ENCODE measurements around the gene CD44. TPM values are rescaled to one million over a fixed set of nuclear protein-coding genes. Genes with fewer than 3 reads are reported as not detected.

CD44 gene
- total and polyA plus RNA-seq, 10 of the 15 experiments (the other 5 are each of a cell fraction or from before 2014, with no cell fraction given): 57.1 to 293 (median 120) TPM

GRCh38 chr11:35144136-35144741 is 5.3 kb downstream of the CD44 start (continued):
- TF ChIP-seq REST (IDR thresholded peaks at IDR 0.05; ENCODE audit: low read depth, low read length) (no peak), SKIL (IDR thresholded peaks at IDR 0.05; ENCODE audit: low read depth, poor library complexity, severe bottlenecking) (peak; percentile 84), POLR2A (IDR thresholded peaks at IDR 0.05; ENCODE audit: low read depth, low read length) (0 out of 2 replicates have a peak, but pooled peaks have one; percentile 52), MEF2A (IDR thresholded peaks at IDR 0.05; ENCODE audit: insufficient read depth, low read depth, low read length) (0 out of 2 replicates have a peak, but pooled peaks have one; percentile 53), ESRRA (IDR thresholded peaks at IDR 0.05; ENCODE audit: low read length) (no peak), NR2C1 (IDR thresholded peaks at IDR 0.05) (no peak), CREM (IDR thresholded peaks at IDR 0.05; ENCODE audit: low read depth) (peak; percentile 88), EED (IDR thresholded peaks at IDR 0.05; ENCODE audit: low read depth) (peak; percentile 95), SUZ12 (IDR thresholded peaks at IDR 0.05; ENCODE audit: unreplicated experiment) (no peak), HDAC6 (IDR thresholded peaks at IDR 0.05; ENCODE audit: unreplicated experiment) (no peak), WRNIP1 (IDR thresholded peaks at IDR 0.05; ENCODE audit: borderline replicate concordance, low read depth, low read length) (0 out of 2 replicates have a peak, but pooled peaks have one; percentile 7), NBN (IDR thresholded peaks at IDR 0.05) (peak; percentile 67; the same call in 1 of the 2 replicates), SP1 (IDR thresholded peaks at IDR 0.05; ENCODE audit: low read depth, low read length) (no peak), EGR1 (IDR thresholded peaks at IDR 0.05; ENCODE audit: borderline replicate concordance in 1 of 2, low read depth in 2 of 2, low read length in 2 of 2) (peak in 1 of 2 experiments; percentile 22; a peak in 1 of 3 replicates), ELK1 (IDR thresholded peaks at IDR 0.05; ENCODE audit: low read depth, low read length) (no peak), RBBP5 (conservative IDR thresholded peaks at IDR 0.05) (no peak), IRF4 (IDR thresholded peaks at IDR 0.05; ENCODE audit: low read depth, low read length) (no peak), ZNF217 (IDR thresholded peaks at IDR 0.05) (no peak), JUND (IDR thresholded peaks at IDR 0.05; ENCODE audit: low read depth, low read length) (no peak), NRF1 (conservative IDR thresholded peaks at IDR 0.05; ENCODE audit: low read depth, low read length) (no peak), E2F8 (IDR thresholded peaks at IDR 0.05; ENCODE audit: low read depth, partially characterized antibody) (no peak), MTA2 (IDR thresholded peaks at IDR 0.05; ENCODE audit: low read depth) (peak; percentile 65; the same call in 1 of the 2 replicates), SMARCA5 (IDR thresholded peaks at IDR 0.05) (no peak)

All from GM12878 (cell line).